HL-60/S4 (cell line): ENCODE results near the gene MAPRE3.

Experiments used
- in situ Hi-C: fragments of 300-500 bp; cut with MboI; formaldehyde crosslinking; loops from 2 replicates; pipeline ENCODE4 v1.14.3; 2022; ENCODE audit warnings: low sequenced_read_pairs

The MAPRE3 gene

GRCh38 chr2:27007416-27008374 lies 37.3 kb downstream of the MAPRE3 start:
- in situ Hi-C loops: no loop called here

- in situ Hi-C loops: no loop called here
These were observed 38.2 kb downstream of the MAPRE3 start for GRCh38 chr2:27008678-27009077.

- in situ Hi-C loops: no loop called here
These were observed 38.6 kb downstream of the MAPRE3 start for GRCh38 chr2:27009083-27009482.

- in situ Hi-C loops: loop anchor here (10.0 kb wide), 1 partner anchor 45 kb away; no protein-coding TSS in a partner anchor
These were observed 39.3 kb downstream of the MAPRE3 start for GRCh38 chr2:27009716-27010115.

GRCh38 chr2:27010139-27010538 lies 39.7 kb downstream of the MAPRE3 start:
- in situ Hi-C loops: loop anchor here (10.0 kb wide), 1 partner anchor 45 kb away; no protein-coding TSS in a partner anchor

GRCh38 chr2:27013738-27014137 lies 43.3 kb downstream of the MAPRE3 start:
- in situ Hi-C loops: loop anchor here (10.0 kb wide), 1 partner anchor 49 kb away; no protein-coding TSS in a partner anchor

- in situ Hi-C loops: loop anchor here (10.0 kb wide), 1 partner anchor 50 kb away; no protein-coding TSS in a partner anchor
These were observed 44.5 kb downstream of the MAPRE3 start for GRCh38 chr2:27014771-27015433.

GRCh38 chr2:27016801-27017325 lies 46.4 kb downstream of the MAPRE3 start:
- in situ Hi-C loops: loop anchor here (10.0 kb wide), 1 partner anchor 52 kb away; no protein-coding TSS in a partner anchor

- in situ Hi-C loops: loop anchor here (10.0 kb wide), 1 partner anchor 53 kb away; no protein-coding TSS in a partner anchor
These were observed 47.7 kb downstream of the MAPRE3 start for GRCh38 chr2:27018142-27018541.

- in situ Hi-C loops: loop anchor here (10.0 kb wide), 1 partner anchor 55 kb away; no protein-coding TSS in a partner anchor
These were observed 49.0 kb downstream of the MAPRE3 start for GRCh38 chr2:27019459-27019858.

GRCh38 chr2:27019931-27020855 lies 49.8 kb downstream of the MAPRE3 start:
- in situ Hi-C loops: loop anchor here (10.0 kb wide), 1 partner anchor 55 kb away; no protein-coding TSS in a partner anchor

GRCh38 chr2:27021253-27022049 lies 51.0 kb downstream of the MAPRE3 start:
- in situ Hi-C loops: no loop called here

GRCh38 chr2:27023740-27024139 lies 53.3 kb downstream of the MAPRE3 start:
- in situ Hi-C loops: no loop called here

- in situ Hi-C loops: no loop called here
These were observed 53.8 kb downstream of the MAPRE3 start for GRCh38 chr2:27024188-27024587.

- in situ Hi-C loops: no loop called here
These were observed 54.4 kb downstream of the MAPRE3 start for GRCh38 chr2:27024812-27025211.

GRCh38 chr2:27025281-27025800 lies 54.9 kb downstream of the MAPRE3 start:
- in situ Hi-C loops: no loop called here

GRCh38 chr2:27025861-27026851 lies 55.7 kb downstream of the MAPRE3 start:
- in situ Hi-C loops: no loop called here

- in situ Hi-C loops: no loop called here
These were observed 56.8 kb downstream of the MAPRE3 start for GRCh38 chr2:27027211-27027651.
